RWPE1 (cell line): ENCODE results near the gene FAM107B.

ENCODE experiments used
- CTCF ChIA-PET: fragments of 350-600 bp; sonication (Branson Sonifier 250); formaldehyde crosslinking; extraction: SDS; loops from one replicate; lab custom pipeline; 2021; lab: Yijun Ruan, JAX
- POLR2A ChIA-PET: fragments of 400-600 bp; formaldehyde crosslinking; extraction: SDS; loops from one replicate; lab custom pipeline; 2020; ENCODE audit warnings: antibody characterized with exemption; ENCODE audit not compliant: low non-redundant PET; lab: Yijun Ruan, JAX
- DNase-seq: peaks from one replicate; pipeline ENCODE4 v3.0.0; 2012; ENCODE audit warnings: low spot score
- H3K27ac ChIP-seq: fragments of 450-650 bp; 2 replicates; pipeline ENCODE4 v1.5.1; 2017
- TF ChIP-seq, protein P1 (sequence below): fragments of 450-650 bp; conservative IDR thresholded peaks from 2 replicates; pipeline ENCODE4 v1.5.1; 2017; ENCODE audit warnings: low read depth, mild to moderate bottlenecking

The FAM107B gene

DNA sequence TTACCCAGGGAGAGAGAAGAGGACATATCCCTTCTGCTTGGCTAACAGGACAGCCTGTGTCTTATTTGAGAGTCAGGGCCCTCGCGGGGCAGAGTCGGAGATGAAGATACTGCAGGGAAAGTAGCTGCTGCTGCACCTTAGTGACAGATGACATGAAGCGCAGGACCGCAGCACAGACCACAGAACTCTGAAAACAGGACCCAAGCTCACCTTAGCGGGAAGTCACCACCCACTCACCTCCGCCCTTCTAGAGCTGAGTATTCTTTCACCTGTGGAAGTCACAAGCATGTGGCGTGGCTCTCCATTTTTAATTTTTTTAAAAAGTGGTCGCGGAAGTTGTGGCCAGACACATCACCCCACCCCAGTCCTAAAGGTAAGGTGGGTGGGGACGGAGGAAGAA is 191.4 kb downstream of the FAM107B start:
- ChIA-PET POLR2A (no interaction called here), CTCF (interaction anchor here (0.6 kb wide), 1 partner anchor 27 kb away, joined by 3 read pairs; no protein-coding TSS in a partner anchor)
- H3K27ac ChIP-seq = no peak overlapping the region
- DNase-seq = no peak
- TF ChIP-seq, protein P1, sequence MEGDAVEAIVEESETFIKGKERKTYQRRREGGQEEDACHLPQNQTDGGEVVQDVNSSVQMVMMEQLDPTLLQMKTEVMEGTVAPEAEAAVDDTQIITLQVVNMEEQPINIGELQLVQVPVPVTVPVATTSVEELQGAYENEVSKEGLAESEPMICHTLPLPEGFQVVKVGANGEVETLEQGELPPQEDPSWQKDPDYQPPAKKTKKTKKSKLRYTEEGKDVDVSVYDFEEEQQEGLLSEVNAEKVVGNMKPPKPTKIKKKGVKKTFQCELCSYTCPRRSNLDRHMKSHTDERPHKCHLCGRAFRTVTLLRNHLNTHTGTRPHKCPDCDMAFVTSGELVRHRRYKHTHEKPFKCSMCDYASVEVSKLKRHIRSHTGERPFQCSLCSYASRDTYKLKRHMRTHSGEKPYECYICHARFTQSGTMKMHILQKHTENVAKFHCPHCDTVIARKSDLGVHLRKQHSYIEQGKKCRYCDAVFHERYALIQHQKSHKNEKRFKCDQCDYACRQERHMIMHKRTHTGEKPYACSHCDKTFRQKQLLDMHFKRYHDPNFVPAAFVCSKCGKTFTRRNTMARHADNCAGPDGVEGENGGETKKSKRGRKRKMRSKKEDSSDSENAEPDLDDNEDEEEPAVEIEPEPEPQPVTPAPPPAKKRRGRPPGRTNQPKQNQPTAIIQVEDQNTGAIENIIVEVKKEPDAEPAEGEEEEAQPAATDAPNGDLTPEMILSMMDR = no peak

DNA sequence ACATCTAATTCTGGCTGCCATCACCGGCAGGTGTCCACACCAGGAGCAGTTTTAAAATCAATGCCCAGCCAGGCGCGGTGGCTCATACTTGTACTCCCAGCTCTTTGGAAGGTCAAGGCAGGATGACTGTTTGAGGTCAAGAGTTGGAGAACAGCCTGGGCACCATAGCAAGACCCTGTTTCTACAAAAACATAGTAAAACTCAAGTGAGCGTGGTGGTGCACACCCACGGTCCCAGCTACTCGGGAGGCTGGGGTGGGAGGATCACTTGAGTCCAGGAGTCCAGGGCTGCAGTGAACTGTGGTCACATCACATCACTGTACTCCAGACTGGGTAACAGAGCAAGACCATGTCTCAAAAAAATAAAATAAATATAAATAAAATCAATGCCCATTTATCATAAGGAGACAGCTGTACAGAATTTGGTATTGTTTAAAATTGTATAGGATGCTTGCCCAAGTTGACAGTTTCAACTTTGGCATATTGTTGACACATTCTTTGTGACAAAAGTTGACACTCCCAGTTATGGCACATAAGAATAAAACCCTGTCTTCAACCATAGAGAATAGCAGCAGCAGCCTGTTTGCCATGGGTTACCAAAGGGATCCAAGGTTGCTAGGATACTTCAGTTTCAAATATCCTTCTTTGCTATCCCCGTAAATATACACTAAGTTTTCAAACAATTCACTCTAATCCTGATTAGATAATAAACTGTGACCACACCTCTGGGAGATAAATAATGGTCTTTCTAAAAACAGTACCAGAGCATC is 193.0 kb downstream of the FAM107B start:
- no peak for DNase-seq
- ChIA-PET CTCF (no interaction called here), POLR2A (no interaction called here)
- no peak overlapping the region for H3K27ac ChIP-seq
- TF ChIP-seq, protein P1 = no peak

DNA sequence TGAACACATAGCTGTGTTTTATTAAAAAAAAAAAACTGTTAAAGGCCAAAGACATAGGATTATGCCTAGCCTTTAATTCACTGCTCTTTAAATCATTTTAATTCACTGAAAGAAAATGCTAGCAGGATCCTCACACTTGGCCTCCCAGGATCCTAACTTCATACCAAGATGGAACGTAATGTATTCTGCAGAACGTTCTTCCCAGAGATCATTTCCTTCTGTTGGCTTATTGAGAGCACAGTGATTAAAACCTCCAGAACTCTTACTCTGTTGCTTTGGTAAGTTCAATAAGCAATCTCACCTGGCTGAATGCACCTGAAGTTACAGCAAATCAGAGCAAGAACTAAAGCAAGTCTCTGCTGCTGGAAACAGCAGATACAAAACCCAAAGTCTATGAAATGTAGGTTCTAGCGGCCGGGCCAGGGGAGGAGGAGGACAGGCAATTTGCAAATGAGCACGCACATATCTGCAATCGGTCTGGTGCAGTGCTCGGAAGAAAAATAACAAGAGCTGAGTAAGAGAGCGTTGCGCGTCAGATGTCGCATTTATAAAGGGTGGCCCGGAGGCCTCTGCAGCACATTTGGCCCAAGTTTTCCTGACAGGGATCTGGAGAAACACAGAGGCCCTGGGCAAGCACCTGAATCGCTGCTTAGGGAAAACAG is 193.9 kb downstream of the FAM107B start:
- no peak overlapping the region for H3K27ac ChIP-seq
- ChIA-PET CTCF (no interaction called here), POLR2A (no interaction called here)
- TF ChIP-seq, protein P1 = no peak
- no peak for DNase-seq

DNA sequence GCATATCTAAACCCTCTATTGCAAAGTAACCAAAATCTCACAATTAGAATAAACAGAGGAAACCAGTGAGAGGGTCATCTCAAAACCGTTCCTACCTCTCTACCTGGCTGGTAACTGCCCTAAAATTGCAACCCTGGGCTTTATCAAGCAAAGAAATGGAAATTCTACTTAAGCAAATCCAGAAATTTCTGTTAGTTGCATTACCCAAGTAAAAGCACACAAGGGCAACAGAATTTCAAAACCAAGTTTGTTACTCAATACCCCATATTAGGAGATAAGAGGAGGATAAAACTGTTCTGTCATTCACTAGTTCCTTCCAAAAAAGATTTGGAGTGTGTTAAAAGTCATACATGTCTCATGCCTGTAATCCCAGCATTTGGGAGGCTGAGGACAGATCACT is 195.3 kb downstream of the FAM107B start:
- ChIA-PET POLR2A (no interaction called here), CTCF (interaction anchor here (0.7 kb wide), 1 partner anchor 268 kb away, joined by 3 read pairs; no protein-coding TSS in a partner anchor)
- TF ChIP-seq, protein P1 = no peak
- DNase-seq = no peak
- H3K27ac ChIP-seq = no peak overlapping the region

DNA sequence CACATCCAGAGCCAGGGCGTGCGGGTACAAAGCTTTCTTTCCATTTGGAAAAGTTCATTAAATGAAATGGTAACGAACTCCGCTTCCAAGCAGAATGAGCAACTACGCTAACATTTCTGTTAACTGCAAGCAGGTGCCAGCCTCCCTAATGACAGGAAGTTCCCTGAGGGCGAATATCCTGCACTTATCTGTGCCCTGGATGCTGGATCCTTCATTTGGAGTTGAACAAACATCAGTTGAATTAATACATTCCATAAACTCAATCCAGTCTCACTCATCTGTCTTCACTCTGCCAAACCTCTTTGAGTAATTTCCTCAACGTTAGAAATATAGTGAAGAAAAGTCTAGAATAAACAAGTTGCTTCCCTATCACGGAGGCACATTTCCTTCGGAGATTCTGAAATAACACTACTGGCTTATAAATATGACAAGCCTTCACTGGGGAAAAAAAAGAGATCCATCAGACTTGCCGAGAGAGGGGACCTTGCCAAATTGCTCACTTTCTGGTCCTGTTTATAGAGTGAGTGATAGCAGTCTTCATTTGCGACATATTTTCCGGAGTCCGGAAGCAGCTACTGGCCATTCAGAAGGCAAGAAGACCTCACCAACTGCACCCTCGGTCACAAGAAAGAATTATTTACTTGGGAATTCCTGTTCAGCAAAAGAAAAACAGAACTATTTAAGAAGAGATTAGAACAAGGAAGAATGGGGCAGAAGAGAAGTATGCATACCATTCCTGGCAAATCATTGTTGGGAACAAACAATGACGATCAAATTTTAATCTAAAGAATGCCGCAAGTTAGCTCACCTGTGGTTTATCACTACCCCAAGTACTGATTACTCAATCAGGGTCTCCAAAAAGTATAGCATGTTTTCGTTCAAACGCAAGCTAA is 196.4 kb downstream of the FAM107B start:
- DNase-seq = no peak
- TF ChIP-seq, protein P1 = no peak
- H3K27ac ChIP-seq = no peak overlapping the region
- ChIA-PET CTCF (interaction anchor here (0.6 to 0.7 kb wide), 2 partner anchors 203 to 269 kb away, joined by 3 to 5 read pairs; no protein-coding TSS in a partner anchor), POLR2A (no interaction called here)

DNA sequence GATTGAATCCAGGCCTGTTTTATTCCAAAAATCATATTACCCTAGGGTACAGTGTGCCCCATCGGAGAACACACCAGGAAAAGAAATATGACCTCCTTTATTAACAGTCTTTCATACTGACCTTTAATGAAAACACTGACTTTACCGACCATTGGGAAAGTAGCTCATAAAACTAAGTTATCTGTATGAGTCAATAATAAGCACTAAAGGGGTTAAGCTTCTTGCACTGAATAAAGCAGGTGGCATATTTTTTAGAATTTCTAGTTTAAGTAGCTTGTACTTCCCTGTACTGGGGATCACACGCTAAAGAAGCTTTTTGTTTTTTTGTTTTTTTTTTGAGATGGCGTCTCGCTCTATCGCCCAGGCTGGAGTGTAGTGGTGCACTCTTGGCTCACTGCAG is 199.8 kb downstream of the FAM107B start:
- H3K27ac ChIP-seq = no peak overlapping the region
- no peak for DNase-seq
- POLR2A ChIA-PET = no interaction called here
- TF ChIP-seq, protein P1 = no peak
- CTCF ChIA-PET = no interaction called here
